Colonic mucosa (tissue), 4 donors: ENCODE data around the gene RNF213. TPM values are rescaled to one million over a fixed set of nuclear protein-coding genes. Genes with fewer than 3 reads are reported as not detected.

Experiments
- DNase-seq: peaks from one replicate; pipeline ENCODE4 v3.0.0-alpha.2; 2020
- H3K27ac ChIP-seq: fragments of 200-600 bp; one replicate; pipeline ENCODE4 v1.8.0; 2021
- H3K27me3 ChIP-seq: fragments of 200-600 bp; one replicate; pipeline ENCODE4 v1.8.0; 2021
- H3K36me3 ChIP-seq: fragments of 200-600 bp; one replicate; pipeline ENCODE4 v1.8.0; 2021
- H3K4me1 ChIP-seq: fragments of 200-600 bp; one replicate; pipeline ENCODE4 v1.8.0; 2021; ENCODE audit warnings: mild to moderate bottlenecking
- H3K4me3 ChIP-seq: fragments of 200-600 bp; one replicate; pipeline ENCODE4 v1.8.0; 2021
- H3K9ac ChIP-seq, 2 donors: one replicate each; pipeline ENCODE4 v1.7.0; 2013; ENCODE audit warnings: control low read depth in 2 of 2, low read depth in 2 of 2, low read length in 2 of 2
- H3K9me3 ChIP-seq: fragments of 200-600 bp; one replicate; pipeline ENCODE4 v1.8.0; 2021
- intact Hi-C: fragments of 100-400 bp; cut with DNase I; formaldehyde crosslinking; loops from one replicate; pipeline ENCODE4 v1.14.1; 2022
- total RNA-seq, 2 donors: library from RNA; stranded (reverse); fragmentation: NEBNext Ultra II Directional in 1 of 2; extraction: Animal tissue kit (Norgen Biotek cat#: 25700) in 1 of 2; gene quantifications; one replicate each; pipeline ENCODE4 v1.2.1, GENCODE V29; 2021
- TF ChIP-seq, protein P1 (sequence below): fragments of 200-600 bp; IDR thresholded peaks from one replicate; pipeline ENCODE4 v1.8.0; 2022; ENCODE audit warnings: antibody characterized with exemption, mild to moderate bottlenecking
- donor health status: healthy.
- donor health status: DM: no; HTN: no; CAD: no.
- donor health status: DM: no; HTN: no; CAD: no.

Gene RNF213
- total RNA-seq, 2 donors from 2014 or later: 80.8 to 101 TPM

GRCh38 chr17:80413771-80414507 is 153.3 kb downstream of the RNF213 start:
- no peak overlapping the region for H3K27ac ChIP-seq
- TF ChIP-seq, protein P1, sequence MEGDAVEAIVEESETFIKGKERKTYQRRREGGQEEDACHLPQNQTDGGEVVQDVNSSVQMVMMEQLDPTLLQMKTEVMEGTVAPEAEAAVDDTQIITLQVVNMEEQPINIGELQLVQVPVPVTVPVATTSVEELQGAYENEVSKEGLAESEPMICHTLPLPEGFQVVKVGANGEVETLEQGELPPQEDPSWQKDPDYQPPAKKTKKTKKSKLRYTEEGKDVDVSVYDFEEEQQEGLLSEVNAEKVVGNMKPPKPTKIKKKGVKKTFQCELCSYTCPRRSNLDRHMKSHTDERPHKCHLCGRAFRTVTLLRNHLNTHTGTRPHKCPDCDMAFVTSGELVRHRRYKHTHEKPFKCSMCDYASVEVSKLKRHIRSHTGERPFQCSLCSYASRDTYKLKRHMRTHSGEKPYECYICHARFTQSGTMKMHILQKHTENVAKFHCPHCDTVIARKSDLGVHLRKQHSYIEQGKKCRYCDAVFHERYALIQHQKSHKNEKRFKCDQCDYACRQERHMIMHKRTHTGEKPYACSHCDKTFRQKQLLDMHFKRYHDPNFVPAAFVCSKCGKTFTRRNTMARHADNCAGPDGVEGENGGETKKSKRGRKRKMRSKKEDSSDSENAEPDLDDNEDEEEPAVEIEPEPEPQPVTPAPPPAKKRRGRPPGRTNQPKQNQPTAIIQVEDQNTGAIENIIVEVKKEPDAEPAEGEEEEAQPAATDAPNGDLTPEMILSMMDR: no peak
- no peak for DNase-seq
- peak overlapping the region; percentile 88 to 94 for H3K9ac ChIP-seq
- H3K9me3 ChIP-seq: no peaks in the 10 kb centered on the region
- intact Hi-C loops: no loop called here
- H3K4me3 ChIP-seq: peak overlapping the region; percentile 95
- no peaks in the 10 kb centered on the region for H3K4me1 ChIP-seq
- no peaks in the 10 kb centered on the region for H3K36me3 ChIP-seq
- H3K27me3 ChIP-seq: no peaks in the 10 kb centered on the region

DNA sequence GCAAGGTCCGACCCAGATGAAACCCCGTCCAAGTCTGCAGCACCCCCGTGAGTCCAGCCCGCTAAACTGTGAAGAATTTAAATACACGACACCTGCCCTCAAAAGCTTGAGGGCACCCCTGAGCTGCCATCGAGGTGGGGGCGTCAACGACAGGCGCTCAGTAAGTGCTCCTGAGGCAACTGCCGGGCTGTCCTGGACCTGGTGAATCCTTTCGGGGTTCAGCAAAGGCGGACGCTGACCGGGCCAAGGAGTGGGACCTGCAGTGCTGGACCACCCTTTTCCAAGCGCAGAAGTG is 153.8 kb downstream of the RNF213 start:
- H3K9ac ChIP-seq: peak overlapping the region; percentile 88 to 94
- intact Hi-C loops: no loop called here
- H3K27me3 ChIP-seq: no peaks in the 10 kb centered on the region
- peak overlapping the region; percentile 95 for H3K4me3 ChIP-seq
- no peaks in the 10 kb centered on the region for H3K4me1 ChIP-seq
- H3K36me3 ChIP-seq: no peaks in the 10 kb centered on the region
- no peak overlapping the region for H3K27ac ChIP-seq
- TF ChIP-seq, protein P1: no peak
- DNase-seq: no peak
- H3K9me3 ChIP-seq: no peaks in the 10 kb centered on the region

GRCh38 chr17:80414803-80415625 is 154.4 kb downstream of the RNF213 start, which contains the start of gene ENDOV:
Gene ENDOV, plus strand, starts transcription at chr17:80415167. Its CDS starts 28 bp downstream, at chr17:80415195.
- no peaks in the 10 kb centered on the region for H3K4me1 ChIP-seq
- peak within 1 kb of the TSS; percentile 88 to 94 for H3K9ac ChIP-seq
- H3K4me3 ChIP-seq: peak within 1 kb of the TSS; percentile 95
- TF ChIP-seq, protein P1: no peak
- no peaks in the 10 kb centered on the region for H3K27me3 ChIP-seq
- peak within 1 kb of the TSS; percentile 81 for H3K27ac ChIP-seq
- DNase-seq: peak; percentile 95
- H3K36me3 ChIP-seq: no peaks in the 10 kb centered on the region
- no peaks in the 10 kb centered on the region for H3K9me3 ChIP-seq
- intact Hi-C loops: no loop called here

DNA sequence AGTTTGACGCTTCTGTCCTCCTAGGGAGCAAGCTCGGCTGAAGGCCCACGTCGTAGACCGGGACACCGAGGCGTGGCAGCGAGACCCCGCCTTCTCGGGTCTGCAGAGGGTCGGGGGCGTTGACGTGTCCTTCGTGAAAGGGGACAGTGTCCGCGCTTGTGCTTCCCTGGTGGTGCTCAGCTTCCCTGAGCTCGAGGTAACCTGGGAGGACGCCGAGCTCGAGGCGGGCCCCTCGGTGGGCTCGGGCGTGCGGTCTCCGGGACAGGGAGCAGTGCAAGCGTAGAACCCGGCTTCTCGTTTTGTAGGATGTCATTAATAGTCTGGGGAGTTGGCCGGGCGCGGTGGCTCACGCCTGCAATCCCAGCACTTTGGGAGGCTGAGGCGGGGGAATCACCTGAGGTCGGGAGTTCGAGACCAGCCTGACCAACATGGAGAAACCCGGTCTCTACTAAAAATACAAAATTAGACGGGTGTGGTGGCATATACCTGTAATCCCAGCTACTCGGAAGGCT is 155.0 kb downstream of the RNF213 start:
- H3K4me1 ChIP-seq: no peaks in the 10 kb centered on the region
- DNase-seq: no peak
- TF ChIP-seq, protein P1: no peak
- H3K4me3 ChIP-seq: peak overlapping the region; percentile 95
- no peaks in the 10 kb centered on the region for H3K27me3 ChIP-seq
- no peaks in the 10 kb centered on the region for H3K36me3 ChIP-seq
- H3K9me3 ChIP-seq: no peaks in the 10 kb centered on the region
- H3K9ac ChIP-seq: peak overlapping the region; percentile 88 to 94
- intact Hi-C loops: no loop called here
- peak overlapping the region; percentile 81 for H3K27ac ChIP-seq

GRCh38 chr17:80416260-80416939 is 155.7 kb downstream of the RNF213 start:
- Histone ChIP-seq H3K4me1 (no peaks in the 10 kb centered on the region), H3K9ac (no peak overlapping the region), H3K27ac (no peak overlapping the region), H3K4me3 (no peak overlapping the region), H3K9me3 (no peaks in the 10 kb centered on the region), H3K36me3 (no peaks in the 10 kb centered on the region), H3K27me3 (no peaks in the 10 kb centered on the region)
- TF ChIP-seq, protein P1: no peak
- intact Hi-C loops: no loop called here
- no peak for DNase-seq
